HG03439 (cell line): ENCODE results near the gene ITGA2.

Source experiments
- ATAC-seq: cut with Tn5 transposase; IDR thresholded peaks from one replicate; pipeline ENCODE4 v1.9.1; 2021; ENCODE audit warnings: mild to moderate bottlenecking, moderate library complexity; ENCODE audit not compliant: unreplicated experiment

Gene ITGA2

DNA sequence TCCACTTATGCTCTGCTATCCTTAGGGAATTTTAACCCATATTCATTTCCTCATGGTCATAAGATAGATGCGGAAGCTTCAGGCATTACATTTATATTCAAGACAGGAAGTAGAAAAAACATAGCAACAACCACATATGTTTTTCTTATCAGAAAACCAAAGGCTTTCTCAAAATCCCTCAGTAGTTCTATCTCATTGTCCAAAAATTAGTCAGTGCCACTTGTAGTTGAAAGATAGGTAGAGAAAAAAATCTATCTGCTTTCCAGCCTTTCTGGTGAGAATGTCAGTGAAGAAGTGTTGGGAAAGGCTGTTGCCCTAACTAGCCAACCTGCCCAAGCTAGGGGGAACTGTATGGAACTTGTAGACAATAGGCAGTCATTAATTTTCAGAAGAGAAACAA is 143.9 kb downstream of the ITGA2 start:
- ATAC-seq: no peak
